Body of pancreas (tissue), 4 donors: ENCODE results near the gene RNF213.
A peak's percentile ranks its signal among the peaks of the same experiment; 100 is the strongest.

Experiments
- CTCF ChIP-seq, 7 experiments: fragments of 450-650 bp in 4 of 7; fragments of 200-600 bp in 3 of 7; sonication (generic) in 3 of 7; IDR thresholded peaks; one replicate each; pipeline ENCODE4 v1.5.1; 2016 to 2019; ENCODE audit warnings: antibody characterized with exemption in 7 of 7
- POLR2A ChIP-seq, 3 donors: fragments of 450-650 bp; IDR thresholded peaks; one replicate each; pipeline ENCODE4 v1.6.1; 2016; ENCODE audit warnings: antibody characterized with exemption in 3 of 3, mild to moderate bottlenecking in 2 of 3

- TF ChIP-seq CTCF (IDR thresholded peaks at IDR 0.05) (no peak), POLR2A (IDR thresholded peaks at IDR 0.05) (peak in 2 of 3 donors; percentile 39 to 51)
These were observed 675 bp downstream of the RNF213 start for GRCh38 chr17:80261159-80261894.
